Erythroblast (primary cell): Measurements from ENCODE around the gene SMARCAL1.

Experiments
- GATA1 ChIP-seq: IDR thresholded peaks from 2 replicates; pipeline ENCODE4 v1.6.1; 2011; ENCODE audit warnings: low read depth, mild to moderate bottlenecking, control low read depth, low read length, moderate library complexity
- POLR2A ChIP-seq: IDR thresholded peaks from 2 replicates; pipeline ENCODE4 v1.6.1; 2011; ENCODE audit warnings: mild to moderate bottlenecking, low read length

- TF ChIP-seq POLR2A (no peak), GATA1 (no peak)
Observed at GRCh38 chr2:216426938-216427337, 14.7 kb downstream of the SMARCAL1 start.
